Measurements from ENCODE around the gene ZBTB12. TPM values are rescaled to one million over a fixed set of nuclear protein-coding genes. Genes with fewer than 3 reads are reported as not detected.

ZBTB12 gene
- total and polyA plus RNA-seq, 2 of the 4 experiments (the other 2 are of a cell fraction): 2.0 to 8.5 TPM

DNA sequence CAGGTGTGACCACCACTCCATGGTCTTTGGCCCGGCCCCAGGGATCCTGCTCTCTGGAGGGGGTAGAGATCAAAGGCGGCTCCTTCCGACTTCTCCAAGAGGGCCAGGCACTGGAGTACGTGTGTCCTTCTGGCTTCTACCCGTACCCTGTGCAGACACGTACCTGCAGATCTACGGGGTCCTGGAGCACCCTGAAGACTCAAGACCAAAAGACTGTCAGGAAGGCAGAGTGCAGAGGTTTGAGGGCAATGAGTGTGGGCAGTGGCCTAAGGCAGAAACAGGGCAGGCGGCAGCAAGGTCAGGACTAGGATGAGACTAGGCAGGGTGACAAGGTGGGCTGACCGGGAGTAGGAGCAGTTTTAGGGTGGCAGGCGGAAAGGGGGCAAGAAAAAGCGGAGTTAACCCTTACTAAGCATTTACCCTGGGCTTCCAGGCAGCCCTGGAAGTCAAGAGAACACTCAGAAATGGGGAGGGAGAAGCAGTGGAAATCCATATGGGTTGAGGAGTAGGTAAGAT, 44.5 kb upstream of the ZBTB12 start:
- ATAC-seq (ENCODE audit: low read depth) (no peak), DNase-seq (no peak)
- peak overlapping the region; percentile 68 for H3K14ac ChIP-seq (replicated peaks; ENCODE audit: low read depth, low read length)
- H3K4me2 ChIP-seq (ENCODE audit: low read depth, low read length): peak overlapping the region; percentile 65; the same call in 1 of the 2 replicates
- no peak overlapping the region for H3K23ac ChIP-seq (ENCODE audit: low read depth, low read length)
- no peak for TF ChIP-seq RFX5 (IDR thresholded peaks at IDR 0.05; ENCODE audit: low read depth, low read length)
- no peak for TF ChIP-seq MAFK (IDR thresholded peaks at IDR 0.05; ENCODE audit: low read depth, low read length)
- no peak for TF ChIP-seq CEBPB (IDR thresholded peaks at IDR 0.05; ENCODE audit: low read depth, low read length)
- no peak for TF ChIP-seq CHD1 (IDR thresholded peaks at IDR 0.05; ENCODE audit: low read depth, low read length)
- no peak for TF ChIP-seq USF2 (IDR thresholded peaks at IDR 0.05; ENCODE audit: low read depth, low read length)
- no peak for TF ChIP-seq RAD21 (IDR thresholded peaks at IDR 0.05; ENCODE audit: low read length)
- TF ChIP-seq POLR2A (IDR thresholded peaks at IDR 0.05; ENCODE audit: low read depth, low read length): no peak
- TF ChIP-seq NFE2L2 (IDR thresholded peaks at IDR 0.05; ENCODE audit: low read depth, low read length): no peak
- TF ChIP-seq, protein P1, sequence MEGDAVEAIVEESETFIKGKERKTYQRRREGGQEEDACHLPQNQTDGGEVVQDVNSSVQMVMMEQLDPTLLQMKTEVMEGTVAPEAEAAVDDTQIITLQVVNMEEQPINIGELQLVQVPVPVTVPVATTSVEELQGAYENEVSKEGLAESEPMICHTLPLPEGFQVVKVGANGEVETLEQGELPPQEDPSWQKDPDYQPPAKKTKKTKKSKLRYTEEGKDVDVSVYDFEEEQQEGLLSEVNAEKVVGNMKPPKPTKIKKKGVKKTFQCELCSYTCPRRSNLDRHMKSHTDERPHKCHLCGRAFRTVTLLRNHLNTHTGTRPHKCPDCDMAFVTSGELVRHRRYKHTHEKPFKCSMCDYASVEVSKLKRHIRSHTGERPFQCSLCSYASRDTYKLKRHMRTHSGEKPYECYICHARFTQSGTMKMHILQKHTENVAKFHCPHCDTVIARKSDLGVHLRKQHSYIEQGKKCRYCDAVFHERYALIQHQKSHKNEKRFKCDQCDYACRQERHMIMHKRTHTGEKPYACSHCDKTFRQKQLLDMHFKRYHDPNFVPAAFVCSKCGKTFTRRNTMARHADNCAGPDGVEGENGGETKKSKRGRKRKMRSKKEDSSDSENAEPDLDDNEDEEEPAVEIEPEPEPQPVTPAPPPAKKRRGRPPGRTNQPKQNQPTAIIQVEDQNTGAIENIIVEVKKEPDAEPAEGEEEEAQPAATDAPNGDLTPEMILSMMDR (conservative IDR thresholded peaks at IDR 0.05; ENCODE audit: low read depth, low read length): no peak
- no peak for TF ChIP-seq FOS (IDR thresholded peaks at IDR 0.05; ENCODE audit: low read depth, low read length)
- TF ChIP-seq MXI1 (IDR thresholded peaks at IDR 0.05; ENCODE audit: borderline replicate concordance, low read depth, low read length): no peak
- TF ChIP-seq BHLHE40 (IDR thresholded peaks at IDR 0.05; ENCODE audit: low read depth, low read length): no peak
- no peak for TF ChIP-seq RCOR1 (IDR thresholded peaks at IDR 0.05; ENCODE audit: insufficient replicate concordance, low read length)
- H3K79me1 ChIP-seq (ENCODE audit: low read depth in 1 of 2, low read length in 2 of 2): no peaks in the 10 kb centered on the region
- ChIA-PET POLR2A (ENCODE audit: unreplicated experiment) (interaction anchor here (0.9 kb wide), 1 partner anchor 48 kb away, joined by 3 read pairs; no protein-coding TSS in a partner anchor), CTCF (no interaction called here)
- H3K9me3 ChIP-seq (ENCODE audit: control insufficient read depth, insufficient read depth, low read length): no peaks in the 10 kb centered on the region
- peak overlapping the region; percentile 49; the same call in 2 of the 3 replicates for H2BK15ac ChIP-seq (ENCODE audit: low read depth, low read length)
- H3K4me3 ChIP-seq (ENCODE audit: insufficient read depth, low read depth, low read length): no peak overlapping the region
- peak overlapping the region; percentile 93 for H4K5ac ChIP-seq (ENCODE audit: low read depth, low read length)
- WGBS, 2 experiments (ENCODE audit: extremely low coverage in 2 of 2, insufficient read length in 1 of 2): 77% methylated on average over 7 of the region's 11 CpGs; no CpG with 5 or more reads in 1 of the 2 experiments
- peaks cover 7% of the 10 kb centered on the region for H3K36me3 ChIP-seq (ENCODE audit: control insufficient read depth, insufficient read depth, low read length)
- H4K91ac ChIP-seq (ENCODE audit: insufficient read depth, low read depth, low read length): peak overlapping the region; percentile 57; the same call in 1 of the 2 replicates
- H3K56ac ChIP-seq (ENCODE audit: extremely low read depth, insufficient read depth, low read length): no peak overlapping the region
- in situ Hi-C loops (cut with MboI; ENCODE audit: low sequenced_read_pairs): loop anchor here (5.0 to 10.0 kb wide), 2 partner anchors 34 to 262 kb away; partner anchors contain the start of gene LY6G5C
- H3K18ac ChIP-seq (ENCODE audit: low read depth, low read length): peak overlapping the region; percentile 81
- peak overlapping the region; percentile 48 for H2AK9ac ChIP-seq (replicated peaks; ENCODE audit: low read depth, low read length, poor library complexity)
- H3K27ac ChIP-seq (ENCODE audit: insufficient read depth, low read length): peak overlapping the region; percentile 64; the same call in 1 of the 2 replicates
- peaks cover 12% of the 10 kb centered on the region for H3K9me1 ChIP-seq (ENCODE audit: insufficient read depth, low read length)
- H4K20me1 ChIP-seq (ENCODE audit: insufficient read depth, low read length): no peaks in the 10 kb centered on the region
- H3K4me1 ChIP-seq (ENCODE audit: control insufficient read depth, insufficient read depth, low read length): peaks cover 22% of the 10 kb centered on the region
- peak overlapping the region; percentile 65 for H2BK5ac ChIP-seq (ENCODE audit: low read depth, low read length, poor library complexity, severe bottlenecking)
- H4K8ac ChIP-seq (ENCODE audit: low read depth in 2 of 2, low read length in 2 of 2): peak overlapping the region; percentile 67 to 87; a peak in 3 of 4 replicates
- BruUV-seq (replicated peaks): no TSS peak
- dilution Hi-C loops (cut with HindIII; ENCODE audit: low sequenced_read_pairs, unreplicated experiment): no loop called here
- intact Hi-C loops (cut with micrococcal nuclease): no loop called here
- H2AFZ ChIP-seq (replicated peaks; ENCODE audit: low read length, poor library complexity): peak overlapping the region; percentile 94
- peak overlapping the region; percentile 86 for H2BK120ac ChIP-seq (ENCODE audit: low read depth, low read length)
- peak overlapping the region; percentile 89; the same call in 1 of the 2 replicates for H3K4ac ChIP-seq (ENCODE audit: low read depth, low read length)
- H2BK20ac ChIP-seq (ENCODE audit: low read depth, low read length): peak overlapping the region; percentile 46
- H3K27me3 ChIP-seq (ENCODE audit: control insufficient read depth, insufficient read depth, low read length): no peaks in the 10 kb centered on the region
- H3K9ac ChIP-seq (ENCODE audit: low read depth, low read length): peak overlapping the region; percentile 24; the same call in 1 of the 2 replicates
- peak overlapping the region; percentile 91 for H2AK5ac ChIP-seq (ENCODE audit: low read depth, low read length)

Measured in IMR-90 (cell line).